Measurements from ENCODE around the gene DENND4A. TPM values are rescaled to one million over a fixed set of nuclear protein-coding genes. Genes with fewer than 3 reads are reported as not detected.

Gene DENND4A
- total RNA-seq, 4 donors from 2014 or later = 21.6 to 54.0 (median 35.9) TPM

DNA sequence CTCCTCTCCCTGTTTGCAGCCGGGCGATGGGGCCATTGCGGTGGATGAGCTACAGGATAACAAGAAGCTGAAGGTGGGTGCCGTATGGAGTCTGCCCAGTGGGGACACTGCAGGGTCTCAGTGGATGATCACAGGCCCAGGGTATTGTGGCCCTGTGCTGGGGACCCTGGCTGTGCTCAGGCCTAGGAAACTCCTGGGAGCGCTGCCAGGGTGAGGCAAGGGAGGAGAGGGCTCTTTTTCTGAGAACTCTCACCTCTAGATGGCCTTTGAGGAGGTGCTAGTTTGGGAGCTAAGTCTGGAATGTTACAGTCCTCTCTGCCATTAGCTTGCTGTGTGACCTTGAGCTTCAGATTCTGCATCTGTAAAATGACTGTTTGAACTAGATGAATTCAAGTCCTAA, 154.0 kb downstream of the DENND4A start:
- H3K27ac ChIP-seq = no peak overlapping the region
- H3K27me3 ChIP-seq = no peaks in the 10 kb centered on the region
- DNase-seq (ENCODE audit: low spot score in 2 of 2) = no peak
- 84 to 89% methylated on average over 5 of the region's 5 CpGs for WGBS, 2 donors
- H3K4me1 ChIP-seq = peaks cover 0 to 8% (median 2%) of the 10 kb centered on the region in 4 donors
- no peaks in the 10 kb centered on the region for H3K36me3 ChIP-seq
- no peak overlapping the region for H3K4me3 ChIP-seq
- H3K9me3 ChIP-seq = no peaks in the 10 kb centered on the region
- TF ChIP-seq EP300 (IDR thresholded peaks at IDR 0.05) (no peak), POLR2A (IDR thresholded peaks at IDR 0.05) (no peak)
- TF ChIP-seq, protein P1, sequence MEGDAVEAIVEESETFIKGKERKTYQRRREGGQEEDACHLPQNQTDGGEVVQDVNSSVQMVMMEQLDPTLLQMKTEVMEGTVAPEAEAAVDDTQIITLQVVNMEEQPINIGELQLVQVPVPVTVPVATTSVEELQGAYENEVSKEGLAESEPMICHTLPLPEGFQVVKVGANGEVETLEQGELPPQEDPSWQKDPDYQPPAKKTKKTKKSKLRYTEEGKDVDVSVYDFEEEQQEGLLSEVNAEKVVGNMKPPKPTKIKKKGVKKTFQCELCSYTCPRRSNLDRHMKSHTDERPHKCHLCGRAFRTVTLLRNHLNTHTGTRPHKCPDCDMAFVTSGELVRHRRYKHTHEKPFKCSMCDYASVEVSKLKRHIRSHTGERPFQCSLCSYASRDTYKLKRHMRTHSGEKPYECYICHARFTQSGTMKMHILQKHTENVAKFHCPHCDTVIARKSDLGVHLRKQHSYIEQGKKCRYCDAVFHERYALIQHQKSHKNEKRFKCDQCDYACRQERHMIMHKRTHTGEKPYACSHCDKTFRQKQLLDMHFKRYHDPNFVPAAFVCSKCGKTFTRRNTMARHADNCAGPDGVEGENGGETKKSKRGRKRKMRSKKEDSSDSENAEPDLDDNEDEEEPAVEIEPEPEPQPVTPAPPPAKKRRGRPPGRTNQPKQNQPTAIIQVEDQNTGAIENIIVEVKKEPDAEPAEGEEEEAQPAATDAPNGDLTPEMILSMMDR (IDR thresholded peaks at IDR 0.05) = no peak

DNA sequence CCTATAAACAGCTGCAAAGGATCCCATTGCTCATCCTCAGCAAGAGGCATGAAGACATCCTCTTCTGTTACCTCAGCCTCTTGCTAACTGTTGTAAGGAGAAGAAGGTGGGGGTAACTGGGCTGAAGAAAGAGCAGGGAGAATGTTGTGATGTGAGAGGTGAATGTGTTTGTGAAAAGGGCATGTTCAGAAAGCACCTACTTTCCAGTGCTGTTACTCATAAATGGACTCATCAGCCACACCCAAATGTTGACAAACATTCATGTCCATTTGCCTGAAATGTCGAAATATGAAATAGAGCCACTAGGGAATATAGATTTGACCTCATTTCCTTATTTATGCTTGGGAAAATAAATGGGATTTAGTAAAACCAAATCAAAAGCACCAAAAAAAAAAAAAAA, 157.7 kb downstream of the DENND4A start:
- DNase-seq (ENCODE audit: low spot score in 2 of 2) = no peak
- Histone ChIP-seq H3K9me3 (no peaks in the 10 kb centered on the region), H3K4me1 (peaks cover 0 to 8% (median 2%) of the 10 kb centered on the region in 4 donors), H3K27me3 (no peaks in the 10 kb centered on the region), H3K4me3 (no peak overlapping the region), H3K27ac (no peak overlapping the region), H3K36me3 (peaks cover 0 to 5% (median 0%) of the 10 kb centered on the region in 3 donors)
- 85 to 88% methylated on average over 1 of the region's 1 CpG for WGBS, 2 donors
- no peak for TF ChIP-seq POLR2A (IDR thresholded peaks at IDR 0.05)
- TF ChIP-seq, protein P1 (IDR thresholded peaks at IDR 0.05) = no peak
- TF ChIP-seq EP300 (IDR thresholded peaks at IDR 0.05) = no peak

DNA sequence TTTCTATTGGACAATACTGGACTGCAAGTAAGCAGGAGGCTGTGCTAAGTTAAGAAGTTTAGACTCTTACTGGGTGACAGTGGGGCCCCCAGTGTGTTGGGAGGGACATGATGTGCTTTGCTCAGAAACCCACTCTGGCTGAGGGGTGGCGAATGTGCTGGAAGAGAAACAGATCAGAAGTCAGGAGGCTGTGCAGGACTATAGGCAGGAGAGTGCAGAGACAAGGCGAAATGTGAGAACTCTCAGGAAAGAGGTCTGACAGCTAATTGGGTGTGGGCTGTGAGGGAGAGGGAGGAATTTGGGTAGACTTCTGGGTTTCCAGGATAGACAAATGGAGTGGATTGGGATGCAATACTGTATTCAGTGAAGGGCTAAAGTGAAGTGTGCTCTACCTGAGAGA, 158.3 kb downstream of the DENND4A start:
- H3K27me3 ChIP-seq = no peaks in the 10 kb centered on the region
- H3K4me1 ChIP-seq = peaks cover 0 to 4% (median 2%) of the 10 kb centered on the region in 4 donors
- 79 to 82% methylated on average over 2 of the region's 2 CpGs for WGBS, 2 donors
- H3K4me3 ChIP-seq = no peak overlapping the region
- peaks cover 0 to 5% (median 0%) of the 10 kb centered on the region in 3 donors for H3K36me3 ChIP-seq
- DNase-seq (ENCODE audit: low spot score in 2 of 2) = no peak
- no peaks in the 10 kb centered on the region for H3K9me3 ChIP-seq
- TF ChIP-seq, protein P1 (IDR thresholded peaks at IDR 0.05) = no peak
- TF ChIP-seq EP300 (IDR thresholded peaks at IDR 0.05) (no peak), POLR2A (IDR thresholded peaks at IDR 0.05) (no peak)
- H3K27ac ChIP-seq = no peak overlapping the region

DNA sequence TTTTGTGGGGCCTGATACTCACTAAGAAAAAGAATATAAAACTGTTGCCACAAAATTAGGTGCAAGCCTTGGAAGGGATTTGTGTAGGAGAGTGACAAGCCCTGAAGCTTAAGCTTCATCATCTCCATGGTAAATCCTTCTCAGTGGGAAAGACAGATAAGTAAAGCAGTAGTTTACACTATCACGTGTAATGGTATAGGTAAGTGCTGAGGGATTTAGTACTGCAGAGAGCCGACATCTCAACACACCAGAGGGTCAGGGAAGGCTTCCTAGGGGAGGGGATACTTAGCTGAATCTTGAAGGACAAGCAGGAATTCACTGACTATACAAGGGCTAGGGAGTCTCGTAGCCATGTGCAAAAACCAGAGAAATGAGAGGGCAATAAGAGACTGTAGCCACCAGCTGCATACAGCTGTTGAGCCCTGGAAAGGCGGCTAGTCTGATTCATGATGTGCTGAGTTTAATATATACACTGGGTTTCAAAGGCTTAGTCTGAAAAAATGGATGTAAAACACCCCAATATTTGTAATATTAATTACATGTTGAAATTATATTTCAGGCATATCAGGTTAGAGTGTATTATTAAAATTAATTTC, 159.2 kb downstream of the DENND4A start:
- DNase-seq (ENCODE audit: low spot score in 2 of 2) = no peak
- H3K9me3 ChIP-seq = no peaks in the 10 kb centered on the region
- 75 to 80% methylated on average over 4 of the region's 4 CpGs for WGBS, 2 donors
- H3K4me3 ChIP-seq = no peak overlapping the region
- TF ChIP-seq EP300 (IDR thresholded peaks at IDR 0.05) (no peak), POLR2A (IDR thresholded peaks at IDR 0.05) (no peak)
- TF ChIP-seq, protein P1 (IDR thresholded peaks at IDR 0.05) = no peak
- H3K36me3 ChIP-seq = peaks cover 0 to 13% (median 0%) of the 10 kb centered on the region in 3 donors
- H3K27ac ChIP-seq = no peak overlapping the region
- no peaks in the 10 kb centered on the region for H3K27me3 ChIP-seq
- H3K4me1 ChIP-seq = no peaks in the 10 kb centered on the region

DNA sequence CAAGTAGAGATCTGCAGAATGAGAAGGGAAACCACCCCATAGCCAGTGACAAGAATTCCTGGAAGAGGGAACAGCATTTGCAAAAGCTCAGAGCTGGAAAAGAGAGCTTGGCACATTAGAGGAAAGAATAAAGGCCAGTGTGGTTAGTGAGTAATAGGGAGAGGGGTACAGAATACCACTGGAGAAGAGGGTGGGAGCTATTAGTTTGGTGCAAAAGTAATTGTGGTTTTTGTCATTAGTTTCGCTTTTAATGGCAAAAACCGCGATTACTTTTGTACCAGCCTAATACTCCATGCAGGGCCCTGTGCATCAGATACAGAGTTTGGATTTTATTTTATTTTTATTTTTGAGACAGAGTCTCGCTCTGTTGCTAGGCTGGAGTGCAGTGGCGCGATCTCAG, 160.6 kb downstream of the DENND4A start:
- no peak overlapping the region for H3K27ac ChIP-seq
- peaks cover 0 to 23% (median 0%) of the 10 kb centered on the region in 3 donors for H3K36me3 ChIP-seq
- no peak for DNase-seq (ENCODE audit: low spot score in 2 of 2)
- TF ChIP-seq, protein P1 (IDR thresholded peaks at IDR 0.05) = no peak
- TF ChIP-seq POLR2A (IDR thresholded peaks at IDR 0.05) = no peak
- no peak for TF ChIP-seq EP300 (IDR thresholded peaks at IDR 0.05)
- no peak overlapping the region for H3K4me3 ChIP-seq
- no peaks in the 10 kb centered on the region for H3K4me1 ChIP-seq
- WGBS, 2 donors = 95 to 96% methylated on average over 6 of the region's 6 CpGs
- H3K27me3 ChIP-seq = no peaks in the 10 kb centered on the region
- H3K9me3 ChIP-seq = no peaks in the 10 kb centered on the region

Measured in tibial nerve (tissue), 4 donors.